ENCODE data around the gene G6PC3. TPM values are rescaled to one million over a fixed set of nuclear protein-coding genes. Genes with fewer than 3 reads are reported as not detected.
A peak's percentile ranks its signal among the peaks of the same experiment; 100 is the strongest.

The G6PC3 gene
- total RNA-seq, 1 donor from 2014 or later: 40.1 TPM

DNA sequence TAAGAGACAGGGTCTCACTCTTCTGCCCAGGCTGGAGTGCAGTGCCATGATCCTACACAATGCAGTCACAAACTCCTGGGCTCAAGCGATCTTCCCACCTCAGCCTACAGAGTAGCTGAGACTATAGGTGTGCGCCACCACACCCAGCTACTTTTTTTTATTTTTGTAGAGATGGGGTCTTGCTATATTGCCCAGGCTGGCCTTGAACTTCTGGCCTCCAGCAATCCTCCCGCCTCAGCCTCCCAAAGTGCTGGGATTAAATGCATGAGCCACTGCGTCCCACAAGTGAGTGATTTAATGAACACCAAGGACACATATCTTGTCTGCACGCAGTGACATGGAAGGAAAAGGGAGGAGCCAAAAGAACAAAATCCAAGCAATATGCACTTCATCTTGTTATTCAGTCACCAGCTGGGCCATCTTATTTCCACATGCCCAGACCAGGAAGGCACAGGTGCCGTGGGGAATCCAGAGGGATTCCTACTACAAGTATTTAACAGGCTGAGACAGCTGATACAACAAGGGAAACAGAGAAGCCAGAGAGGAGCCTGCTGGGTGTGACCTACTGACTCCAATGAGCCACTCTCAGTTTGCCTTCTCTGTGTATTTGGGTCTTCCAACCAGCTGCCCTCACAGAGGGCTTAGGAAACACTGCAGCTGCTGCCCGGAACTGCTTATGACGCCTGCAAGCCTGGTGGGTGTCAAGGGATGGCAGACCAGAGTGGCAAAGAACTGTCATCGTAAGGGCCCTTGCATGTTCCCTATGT is 21.1 kb upstream of the G6PC3 start:
- intact Hi-C loops (cut with DNase I): loop anchor here (10.0 kb wide), 1 partner anchor 105 kb away; the partner anchor contains the start of gene PPY

DNA sequence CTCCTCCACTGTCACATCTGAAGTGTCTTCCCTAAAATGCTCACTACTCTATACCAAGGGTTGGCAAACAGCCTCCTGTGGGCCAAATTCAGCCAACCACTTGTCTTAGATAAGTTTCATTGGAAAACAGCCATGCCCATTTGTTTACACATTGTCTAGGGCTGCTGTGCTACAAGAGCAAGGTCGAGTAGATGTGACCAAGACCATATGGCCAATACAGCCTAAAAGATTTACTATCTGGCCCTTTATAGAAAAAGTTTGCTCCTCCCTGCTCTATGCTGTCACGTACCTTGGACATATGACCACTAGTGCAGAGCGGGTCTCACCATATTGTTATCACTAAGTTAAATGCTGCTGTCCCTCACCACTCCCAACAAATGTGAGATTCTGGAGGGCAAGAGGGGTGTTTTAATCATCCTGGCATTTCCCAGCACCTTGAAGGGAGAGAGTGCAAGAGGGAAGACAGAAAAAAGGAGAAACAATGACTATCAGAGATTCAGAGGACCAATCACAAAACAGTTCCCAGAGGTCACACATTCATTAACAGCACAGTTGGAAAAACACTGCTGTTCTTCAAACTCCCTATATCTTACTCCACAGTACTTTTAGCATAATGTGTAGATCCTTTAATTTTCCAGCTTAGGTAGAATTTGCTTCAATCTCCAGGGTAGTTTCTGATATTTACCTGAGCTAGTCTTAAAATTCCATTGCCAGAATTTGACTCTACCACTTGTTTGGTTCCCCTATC is 17.2 kb upstream of the G6PC3 start:
- Histone ChIP-seq H3K4me3 (no peak overlapping the region), H3K4me1 (peaks cover 7% of the 10 kb centered on the region), H3K27me3 (ENCODE audit: low read depth) (no peaks in the 10 kb centered on the region), H3K36me3 (peaks cover 96% of the 10 kb centered on the region), H3K27ac (no peak overlapping the region), H3K9me3 (no peaks in the 10 kb centered on the region)
- TF ChIP-seq, protein P1, sequence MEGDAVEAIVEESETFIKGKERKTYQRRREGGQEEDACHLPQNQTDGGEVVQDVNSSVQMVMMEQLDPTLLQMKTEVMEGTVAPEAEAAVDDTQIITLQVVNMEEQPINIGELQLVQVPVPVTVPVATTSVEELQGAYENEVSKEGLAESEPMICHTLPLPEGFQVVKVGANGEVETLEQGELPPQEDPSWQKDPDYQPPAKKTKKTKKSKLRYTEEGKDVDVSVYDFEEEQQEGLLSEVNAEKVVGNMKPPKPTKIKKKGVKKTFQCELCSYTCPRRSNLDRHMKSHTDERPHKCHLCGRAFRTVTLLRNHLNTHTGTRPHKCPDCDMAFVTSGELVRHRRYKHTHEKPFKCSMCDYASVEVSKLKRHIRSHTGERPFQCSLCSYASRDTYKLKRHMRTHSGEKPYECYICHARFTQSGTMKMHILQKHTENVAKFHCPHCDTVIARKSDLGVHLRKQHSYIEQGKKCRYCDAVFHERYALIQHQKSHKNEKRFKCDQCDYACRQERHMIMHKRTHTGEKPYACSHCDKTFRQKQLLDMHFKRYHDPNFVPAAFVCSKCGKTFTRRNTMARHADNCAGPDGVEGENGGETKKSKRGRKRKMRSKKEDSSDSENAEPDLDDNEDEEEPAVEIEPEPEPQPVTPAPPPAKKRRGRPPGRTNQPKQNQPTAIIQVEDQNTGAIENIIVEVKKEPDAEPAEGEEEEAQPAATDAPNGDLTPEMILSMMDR (IDR thresholded peaks at IDR 0.05): no peak
- ATAC-seq: peak; percentile 25 to 64
- intact Hi-C loops (cut with DNase I): no loop called here
- no peak for DNase-seq

More for the DNA sequence above, 21.1 kb upstream of the G6PC3 start:
- H3K27me3 ChIP-seq (ENCODE audit: low read depth): no peaks in the 10 kb centered on the region
- TF ChIP-seq, protein P1 (IDR thresholded peaks at IDR 0.05): no peak
- H3K9me3 ChIP-seq: no peaks in the 10 kb centered on the region
- peaks cover 70% of the 10 kb centered on the region for H3K36me3 ChIP-seq
- no peak overlapping the region for H3K4me3 ChIP-seq
- H3K4me1 ChIP-seq: peaks cover 11% of the 10 kb centered on the region
- no peak for ATAC-seq
- no peak overlapping the region for H3K27ac ChIP-seq
- DNase-seq: no peak

DNA sequence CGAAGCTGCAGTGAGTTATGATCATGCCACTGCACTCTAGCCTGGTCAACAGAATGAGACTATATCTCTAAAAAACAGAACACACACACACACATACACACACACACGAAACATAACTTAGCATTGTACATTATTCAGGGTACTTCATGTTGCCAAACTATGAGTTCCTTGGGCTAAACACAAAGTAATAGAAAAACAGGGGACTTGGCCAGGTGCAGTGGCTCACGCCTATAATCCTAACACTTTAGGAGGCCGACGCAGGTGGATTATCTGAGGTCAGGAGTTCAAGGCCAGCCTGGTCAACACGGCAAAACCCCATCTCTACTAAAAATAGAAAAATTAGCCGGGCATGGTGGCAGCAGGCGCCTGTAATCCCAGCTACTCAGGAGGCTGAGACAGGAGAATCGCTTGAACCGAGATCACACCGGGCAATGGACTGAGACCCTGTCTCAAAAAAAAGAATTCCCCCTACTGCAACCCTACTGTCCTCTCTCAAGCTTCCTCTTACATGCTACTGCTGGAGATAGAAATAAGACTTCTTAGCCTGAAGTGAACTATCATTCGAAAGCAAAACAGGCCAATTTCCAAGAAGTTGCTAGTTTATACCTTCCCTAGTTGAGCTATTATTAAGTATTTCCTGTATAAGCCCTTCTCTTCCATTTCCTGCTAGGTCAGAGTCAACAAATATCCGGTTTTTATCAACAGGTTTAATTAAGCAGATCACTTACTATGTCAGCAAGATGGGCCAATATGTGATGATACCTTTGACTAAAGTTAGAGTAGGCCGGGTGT is 11.2 kb upstream of the G6PC3 start:
- Histone ChIP-seq H3K27ac (no peak overlapping the region), H3K4me1 (no peaks in the 10 kb centered on the region), H3K9me3 (no peaks in the 10 kb centered on the region), H3K27me3 (ENCODE audit: low read depth) (no peaks in the 10 kb centered on the region), H3K4me3 (no peak overlapping the region), H3K36me3 (peaks cover 89% of the 10 kb centered on the region)
- DNase-seq: no peak
- intact Hi-C loops (cut with DNase I): no loop called here
- no peak for ATAC-seq
- TF ChIP-seq, protein P1 (IDR thresholded peaks at IDR 0.05): no peak

DNA sequence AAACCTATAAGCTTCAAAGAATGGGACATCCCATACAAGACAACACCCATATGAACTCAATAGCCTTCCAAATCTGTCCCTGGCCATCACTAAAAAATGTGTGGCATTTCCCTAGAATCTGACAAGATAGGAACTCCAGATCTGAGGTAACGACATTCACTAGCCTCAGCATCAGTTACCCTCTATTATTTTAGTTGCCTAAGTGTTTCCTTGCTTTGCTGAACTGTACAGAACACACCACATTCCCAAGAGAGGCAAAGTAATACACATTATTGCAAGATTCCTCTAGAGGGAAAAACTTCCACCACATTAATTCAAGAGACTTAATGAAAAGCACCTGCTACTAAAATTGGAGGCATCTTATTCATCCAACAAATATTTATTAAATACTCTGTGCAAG is 9.1 kb upstream of the G6PC3 start:
- ATAC-seq: no peak
- intact Hi-C loops (cut with DNase I): no loop called here
- H3K36me3 ChIP-seq: peaks cover 70% of the 10 kb centered on the region

DNA sequence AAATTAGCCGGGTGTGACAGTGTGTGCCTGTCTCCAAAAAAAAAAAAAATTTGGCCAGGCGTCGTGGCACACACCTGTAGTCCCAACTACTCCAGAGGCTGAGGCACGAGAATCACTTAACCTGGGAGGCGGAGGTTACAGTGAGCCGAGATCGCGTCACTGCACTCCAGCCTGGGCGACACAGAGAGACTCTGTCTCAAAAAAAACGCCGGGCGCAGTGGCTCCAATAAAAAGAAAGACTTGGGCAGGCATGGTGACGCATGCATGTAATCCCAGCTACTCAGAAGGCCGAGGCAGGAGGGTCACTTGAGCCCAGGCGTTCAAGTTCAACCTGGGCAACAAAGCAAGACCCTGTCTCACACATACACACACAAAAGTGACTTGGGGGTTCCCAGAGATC is 7.7 kb upstream of the G6PC3 start:
- H3K4me1 ChIP-seq: peaks cover 22% of the 10 kb centered on the region
- H3K36me3 ChIP-seq: peaks cover 56% of the 10 kb centered on the region
- intact Hi-C loops (cut with DNase I): no loop called here
- no peak for DNase-seq
- H3K27ac ChIP-seq: no peak overlapping the region
- no peaks in the 10 kb centered on the region for H3K9me3 ChIP-seq
- TF ChIP-seq, protein P1 (IDR thresholded peaks at IDR 0.05): no peak
- ATAC-seq: no peak
- no peaks in the 10 kb centered on the region for H3K27me3 ChIP-seq (ENCODE audit: low read depth)
- no peak overlapping the region for H3K4me3 ChIP-seq

More for the DNA sequence above, 9.1 kb upstream of the G6PC3 start:
- TF ChIP-seq, protein P1 (IDR thresholded peaks at IDR 0.05): no peak
- no peak for DNase-seq
- H3K27me3 ChIP-seq (ENCODE audit: low read depth): no peaks in the 10 kb centered on the region
- no peak overlapping the region for H3K27ac ChIP-seq
- H3K4me3 ChIP-seq: no peak overlapping the region
- no peaks in the 10 kb centered on the region for H3K9me3 ChIP-seq
- H3K4me1 ChIP-seq: peaks cover 9% of the 10 kb centered on the region

Measured in lower lobe of right lung (tissue), 2 donors.